Measurements from ENCODE around the gene RTL10.

DNA sequence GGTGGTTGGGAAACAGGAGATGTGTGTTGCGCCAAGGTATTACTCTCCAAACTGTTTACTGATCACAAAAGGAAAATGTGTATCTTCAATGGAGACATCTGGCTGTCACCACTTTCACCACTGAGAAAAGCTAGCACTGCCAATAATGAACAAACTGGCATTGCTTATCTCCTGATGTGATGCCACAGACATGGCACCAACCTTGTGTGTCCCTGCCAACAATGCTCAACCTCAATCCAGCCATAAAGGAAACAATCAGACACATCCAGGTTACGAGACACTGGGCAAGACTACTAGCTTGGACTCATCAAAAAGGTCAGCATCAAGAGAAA, 28.1 kb downstream of the RTL10 start:
- no peak for TF ChIP-seq POLR2AphosphoS5 (IDR thresholded peaks at IDR 0.05; ENCODE audit: low read depth, low read length)
- TF ChIP-seq TAF1 (IDR thresholded peaks at IDR 0.05; ENCODE audit: borderline replicate concordance, insufficient read depth, low read length) = no peak
- no peak for TF ChIP-seq FOXP2 (optimal IDR thresholded peaks at IDR 0.05; ENCODE audit: borderline replicate concordance, extremely low read depth, extremely low read length, insufficient read depth)
